Spleen (tissue), 11 donors: Measurements from ENCODE around the gene UNCX. TPM values are rescaled to one million over a fixed set of nuclear protein-coding genes. Genes with fewer than 3 reads are reported as not detected.

ENCODE experiments used
- DNase-seq: peaks from one replicate; pipeline ENCODE4 v3.0.0-alpha.2; 2020
- H3K27ac ChIP-seq, 8 donors: fragments of 200-600 bp; sonication (generic) in 7 of 8; 1 replicate in 4 of 8; 2 replicates in 4 of 8; pipeline versions ENCODE4 v1.5.0 to v1.8.0; 2016 to 2021; ENCODE audit warnings: inconsistent platforms in 4 of 8, mild to moderate bottlenecking in 4 of 8, moderate library complexity in 1 of 8
- H3K27me3 ChIP-seq, 7 donors: fragments of 200-600 bp; sonication (generic) in 6 of 7; replicated peaks in 1 of 7; 1 replicate in 4 of 7; 2 replicates in 3 of 7; pipeline versions ENCODE4 v1.5.0 to v1.8.0; 2016 to 2021; ENCODE audit warnings: inconsistent platforms in 3 of 7, mild to moderate bottlenecking in 1 of 7
- H3K36me3 ChIP-seq, 6 donors: fragments of 200-600 bp; sonication (generic) in 5 of 6; 1 replicate in 4 of 6; 2 replicates in 2 of 6; pipeline versions ENCODE4 v1.5.0 to v1.8.0; 2016 to 2021; ENCODE audit warnings: inconsistent platforms in 2 of 6
- H3K4me1 ChIP-seq, 6 donors: fragments of 200-600 bp; sonication (generic) in 5 of 6; 1 replicate in 3 of 6; 2 replicates in 3 of 6; pipeline versions ENCODE4 v1.5.0 to v1.8.0; 2016 to 2021; ENCODE audit warnings: inconsistent platforms in 3 of 6
- H3K4me3 ChIP-seq, 8 donors: fragments of 200-600 bp; sonication (generic) in 7 of 8; 1 replicate in 4 of 8; 2 replicates in 4 of 8; pipeline versions ENCODE4 v1.5.0 to v1.8.0; 2016 to 2021; ENCODE audit warnings: inconsistent platforms in 4 of 8, mild to moderate bottlenecking in 4 of 8, moderate library complexity in 2 of 8
- H3K9me3 ChIP-seq, 8 donors: fragments of 200-600 bp; sonication (generic) in 7 of 8; 1 replicate in 4 of 8; 2 replicates in 4 of 8; pipeline versions ENCODE4 v1.5.0 to v1.8.0; 2016 to 2021; ENCODE audit warnings: inconsistent platforms in 4 of 8
- POLR2A ChIP-seq, 3 donors: fragments of 450-650 bp; IDR thresholded peaks; one replicate each; pipeline ENCODE4 v1.5.1; 2017; ENCODE audit warnings: antibody characterized with exemption in 3 of 3, mild to moderate bottlenecking in 1 of 3
- POLR2AphosphoS5 ChIP-seq, 3 donors: sonication (generic); formaldehyde crosslinking; IDR thresholded peaks; one replicate each; pipeline ENCODE4 v1.5.1; 2017; ENCODE audit warnings: antibody characterized with exemption in 3 of 3
- WGBS, 5 donors: extraction: QIAGEN DNeasy Blood & Tissue Kit in 3 of 5; methylation state at CpG; one replicate each; pipeline versions ENCODE4 v1.1.5 to v1.1.7; 2013 to 2018; 5-methylcytosine and 5-hydroxymethylcytosine counted together
- intact Hi-C: fragments of 100-400 bp; cut with DNase I; formaldehyde crosslinking; loops from one replicate; pipeline ENCODE4 v1.15.0; 2023; ENCODE audit warnings: low total_unique reads
- polyA plus RNA-seq, 3 donors: library from polyadenylated mRNA; stranded (reverse); fragments of 200-250 nt; gene quantifications; one replicate each; pipeline ENCODE4 v1.2.1, GENCODE V29; 2013
- total RNA-seq, 7 donors: library from RNA; depleted of rRNA in 3 of 7; stranded (reverse); fragments of >200 nt in 3 of 7; fragmentation: NEBNext Ultra II Directional in 4 of 7; extraction: Animal tissue kit (Norgen Biotek cat#: 25700) in 4 of 7; gene quantifications; one replicate each; pipeline versions ENCODE4 v1.1.0 to v1.2.1, GENCODE V29; 2016 to 2021
- TF ChIP-seq, protein P1 (sequence below), 11 experiments: fragments of 200-600 bp in 7 of 11; fragments of 450-650 bp in 4 of 11; sonication (generic) in 4 of 11; IDR thresholded peaks in 8 of 11; conservative IDR thresholded peaks in 3 of 11; 1 replicate in 7 of 11; 2 replicates in 4 of 11; pipeline versions ENCODE4 v1.4.0 to v1.8.0; 2016 to 2021; ENCODE audit warnings: antibody characterized with exemption in 11 of 11, inconsistent platforms in 4 of 11, mild to moderate bottlenecking in 1 of 11
- donor health status: healthy with polysubstance abuse.
- donor health status: DM: no; HTN: no; CAD: no; lungs with moderate emphysema.
- donor health status: DM: no; HTN: no; CAD: no.
- donor health status: Bipolar disorder and iron deficiency.
- donor health status: healthy.
- donor health status: DM: no; HTN: no; CAD: no.
- donor health status: DM: yes; HTN: yes; CAD: no.

UNCX gene
- total and polyA plus RNA-seq, 10 donors = not detected

DNA sequence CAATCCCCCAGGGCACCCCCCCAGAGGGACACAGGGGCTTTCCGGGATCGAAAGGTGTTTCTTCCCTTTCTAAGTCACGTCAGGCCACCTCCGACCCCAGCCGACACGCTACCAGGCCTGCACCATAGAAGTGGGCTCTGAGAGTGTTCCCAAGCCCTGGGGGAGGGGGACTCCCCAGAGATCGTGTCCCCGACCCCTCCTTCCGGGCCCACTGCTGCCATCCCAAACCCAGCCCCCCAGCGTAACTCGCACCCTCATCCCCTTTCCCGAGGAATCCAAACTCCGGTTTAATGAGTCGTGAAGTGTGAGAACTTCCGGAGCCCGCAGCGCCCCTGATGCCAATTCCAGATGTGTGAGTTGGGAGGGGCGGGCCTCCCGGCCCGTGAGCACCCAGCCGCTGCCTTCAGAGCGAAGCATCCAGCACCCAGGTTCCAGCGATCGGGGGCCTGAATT is 11.3 kb downstream of the UNCX start:
- intact Hi-C loops = no loop called here
- peak; percentile 48 for DNase-seq
- H3K4me1 ChIP-seq = peaks cover 3 to 51% (median 31%) of the 10 kb centered on the region in 6 donors
- H3K36me3 ChIP-seq = no peaks in the 10 kb centered on the region
- H3K9me3 ChIP-seq = no peaks in the 10 kb centered on the region
- H3K4me3 ChIP-seq = no peak overlapping the region
- WGBS, 5 donors = 5 to 11% (median 9%) methylated on average over 10 to 24 of the region's 24 CpGs
- no peak overlapping the region for H3K27ac ChIP-seq
- TF ChIP-seq, protein P1, sequence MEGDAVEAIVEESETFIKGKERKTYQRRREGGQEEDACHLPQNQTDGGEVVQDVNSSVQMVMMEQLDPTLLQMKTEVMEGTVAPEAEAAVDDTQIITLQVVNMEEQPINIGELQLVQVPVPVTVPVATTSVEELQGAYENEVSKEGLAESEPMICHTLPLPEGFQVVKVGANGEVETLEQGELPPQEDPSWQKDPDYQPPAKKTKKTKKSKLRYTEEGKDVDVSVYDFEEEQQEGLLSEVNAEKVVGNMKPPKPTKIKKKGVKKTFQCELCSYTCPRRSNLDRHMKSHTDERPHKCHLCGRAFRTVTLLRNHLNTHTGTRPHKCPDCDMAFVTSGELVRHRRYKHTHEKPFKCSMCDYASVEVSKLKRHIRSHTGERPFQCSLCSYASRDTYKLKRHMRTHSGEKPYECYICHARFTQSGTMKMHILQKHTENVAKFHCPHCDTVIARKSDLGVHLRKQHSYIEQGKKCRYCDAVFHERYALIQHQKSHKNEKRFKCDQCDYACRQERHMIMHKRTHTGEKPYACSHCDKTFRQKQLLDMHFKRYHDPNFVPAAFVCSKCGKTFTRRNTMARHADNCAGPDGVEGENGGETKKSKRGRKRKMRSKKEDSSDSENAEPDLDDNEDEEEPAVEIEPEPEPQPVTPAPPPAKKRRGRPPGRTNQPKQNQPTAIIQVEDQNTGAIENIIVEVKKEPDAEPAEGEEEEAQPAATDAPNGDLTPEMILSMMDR (IDR thresholded peaks at IDR 0.05 in 8 of 11, conservative IDR thresholded peaks at IDR 0.05 in 3 of 11) = no peak
- TF ChIP-seq POLR2AphosphoS5 (IDR thresholded peaks at IDR 0.05) (no peak), POLR2A (IDR thresholded peaks at IDR 0.05) (no peak)
- peaks cover 61 to 100% (median 100%) of the 10 kb centered on the region in 7 donors for H3K27me3 ChIP-seq

DNA sequence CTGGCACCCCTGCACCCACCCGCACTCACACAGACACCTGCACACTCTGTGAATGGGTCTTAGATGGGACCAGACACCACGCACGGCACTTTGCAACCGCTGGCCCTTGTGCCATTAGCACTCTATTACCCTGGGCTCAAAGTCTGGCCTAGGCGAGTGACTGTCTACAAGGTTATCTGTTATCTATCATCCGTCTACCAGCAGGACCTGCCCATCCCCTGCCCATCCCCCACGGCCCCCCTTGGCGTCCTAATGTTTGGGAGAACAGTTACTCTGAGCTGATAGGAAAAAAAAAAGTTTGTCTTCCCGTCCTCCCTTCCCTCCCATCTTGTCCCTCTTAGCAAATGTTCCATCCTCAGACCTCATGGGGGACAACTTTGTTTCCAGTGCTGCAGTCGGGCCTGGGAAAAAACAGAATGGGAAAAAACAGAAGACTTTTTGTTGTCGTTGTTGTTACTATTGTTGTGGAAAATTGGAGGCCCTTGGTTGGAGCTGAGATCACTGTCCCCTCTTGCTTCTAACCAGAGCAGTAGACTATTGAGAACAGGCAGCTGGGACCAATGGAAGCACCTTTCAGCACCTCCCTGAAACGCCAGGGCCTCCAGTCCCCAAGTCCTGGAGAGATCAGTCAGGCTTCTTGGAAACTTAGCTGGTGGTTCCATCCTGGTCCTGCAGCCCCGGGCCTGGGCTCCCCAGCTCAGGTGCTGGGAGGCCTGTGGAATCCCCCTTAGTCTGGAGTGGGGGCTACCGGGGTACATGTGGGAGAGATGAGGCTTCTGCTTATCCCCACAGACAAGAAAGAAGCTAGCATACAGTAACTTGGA is 12.2 kb downstream of the UNCX start:
- Histone ChIP-seq H3K4me3 (no peak overlapping the region), H3K4me1 (peaks cover 3 to 60% (median 35%) of the 10 kb centered on the region in 6 donors), H3K9me3 (no peaks in the 10 kb centered on the region), H3K27me3 (peaks cover 57 to 100% (median 100%) of the 10 kb centered on the region in 7 donors), H3K36me3 (no peaks in the 10 kb centered on the region), H3K27ac (no peak overlapping the region)
- 8 to 14% (median 10%) methylated on average over 14 of the region's 14 CpGs for WGBS, 5 donors
- TF ChIP-seq, protein P1 (IDR thresholded peaks at IDR 0.05 in 8 of 11, conservative IDR thresholded peaks at IDR 0.05 in 3 of 11) = no peak
- TF ChIP-seq POLR2A (IDR thresholded peaks at IDR 0.05) = no peak
- TF ChIP-seq POLR2AphosphoS5 (IDR thresholded peaks at IDR 0.05) = no peak
- intact Hi-C loops = no loop called here
- no peak for DNase-seq

DNA sequence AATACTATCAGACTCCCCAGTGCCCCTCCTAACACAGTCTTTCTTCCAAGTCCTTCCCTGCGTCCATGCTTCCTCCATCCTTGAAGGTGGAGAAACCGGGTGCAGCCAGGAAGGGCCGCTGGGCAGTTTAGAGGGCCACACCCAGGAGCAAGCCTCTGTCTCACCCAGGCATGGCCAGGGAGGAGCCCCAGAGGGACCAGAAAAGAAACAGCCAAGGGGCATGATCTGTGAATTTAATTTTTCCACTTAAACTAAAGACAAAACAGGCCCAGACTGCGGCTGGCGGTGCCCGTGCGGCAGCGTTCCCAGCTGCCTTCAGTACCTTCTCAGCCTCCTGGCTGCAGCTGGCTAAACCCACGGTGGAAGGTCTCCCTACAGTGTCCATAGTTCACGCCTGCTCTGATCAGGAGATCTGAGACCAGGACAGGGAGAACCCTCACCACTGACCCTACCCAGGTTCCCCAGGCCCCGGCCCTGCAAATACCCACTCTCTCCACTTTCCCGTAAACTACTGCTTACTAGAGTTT is 12.9 kb downstream of the UNCX start:
- intact Hi-C loops = no loop called here
- Histone ChIP-seq H3K9me3 (no peaks in the 10 kb centered on the region), H3K4me1 (peaks cover 3 to 63% (median 35%) of the 10 kb centered on the region in 6 donors), H3K4me3 (no peak overlapping the region), H3K27ac (no peak overlapping the region), H3K27me3 (peaks cover 54 to 100% (median 100%) of the 10 kb centered on the region in 7 donors), H3K36me3 (no peaks in the 10 kb centered on the region)
- no peak for DNase-seq
- TF ChIP-seq POLR2AphosphoS5 (IDR thresholded peaks at IDR 0.05) = no peak
- TF ChIP-seq, protein P1 (IDR thresholded peaks at IDR 0.05 in 8 of 11, conservative IDR thresholded peaks at IDR 0.05 in 3 of 11) = no peak
- no peak for TF ChIP-seq POLR2A (IDR thresholded peaks at IDR 0.05)
- WGBS, 5 donors = 10 to 18% (median 14%) methylated on average over 12 of the region's 12 CpGs
